ENCODE data around the gene SLC6A9.

- TF ChIP-seq CTCF (IDR thresholded peaks at IDR 0.05) (no peak), POLR2AphosphoS5 (IDR thresholded peaks at IDR 0.05) (no peak), POLR2A (IDR thresholded peaks at IDR 0.05) (no peak)
Measured at GRCh38 chr1:43984855-43985254, 46.4 kb downstream of the SLC6A9 start.

Measured in suprapubic skin (tissue), 4 donors.